NCI-H2171 treated with DMSO at 0.1 percent for 48 hours (cell line): Measurements from ENCODE around the gene TCAF1.
"Not testable (repeated sequence)": the region's sequence is repeated elsewhere in the genome, so short reads cannot be mapped to it uniquely, and the experiment has no call there.

Source experiments
- DNase-seq: peaks from one replicate; lab custom pipeline; 2025; lab: John Stamatoyannopoulos, UW

The TCAF1 gene

DNA sequence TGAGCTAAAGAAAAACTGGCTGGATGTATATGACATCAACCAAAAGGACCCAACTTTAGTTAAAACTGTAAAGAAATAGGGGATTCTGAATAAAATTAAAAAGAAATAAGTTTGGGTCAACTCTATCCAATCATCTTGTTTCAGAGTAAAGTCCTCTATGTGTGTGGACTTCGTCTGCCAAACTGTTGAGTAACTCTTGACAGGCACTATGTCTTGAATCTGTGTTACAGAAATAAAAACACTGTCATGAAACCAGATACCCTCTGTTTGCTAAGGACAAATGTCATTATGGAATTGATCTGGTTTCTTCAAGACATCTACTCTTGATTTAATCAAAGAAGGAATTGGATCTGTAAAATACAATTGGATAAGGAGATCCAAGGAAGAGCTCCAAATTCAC, 46.5 kb downstream of the TCAF1 start:
- not testable (repeated sequence) for DNase-seq

DNA sequence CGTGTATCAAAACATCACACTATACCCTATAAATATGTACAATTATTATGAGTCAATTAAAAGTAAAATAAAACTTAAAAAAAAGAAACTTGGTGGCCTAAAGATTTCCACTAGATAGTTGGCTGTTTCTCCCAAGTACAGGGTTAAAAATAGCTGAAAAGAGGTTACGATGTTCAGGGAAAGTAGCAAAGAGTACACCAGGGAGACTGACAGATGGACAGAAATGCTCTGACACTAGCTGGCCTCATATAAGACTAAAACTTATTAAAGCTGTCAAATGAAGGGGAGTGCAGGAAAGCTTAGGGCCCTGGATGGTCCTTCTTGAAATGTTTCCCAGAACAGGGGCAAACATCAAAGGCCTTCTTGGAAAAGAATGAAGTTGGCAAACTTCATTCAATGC, 51.3 kb downstream of the TCAF1 start:
- DNase-seq: no peak

DNA sequence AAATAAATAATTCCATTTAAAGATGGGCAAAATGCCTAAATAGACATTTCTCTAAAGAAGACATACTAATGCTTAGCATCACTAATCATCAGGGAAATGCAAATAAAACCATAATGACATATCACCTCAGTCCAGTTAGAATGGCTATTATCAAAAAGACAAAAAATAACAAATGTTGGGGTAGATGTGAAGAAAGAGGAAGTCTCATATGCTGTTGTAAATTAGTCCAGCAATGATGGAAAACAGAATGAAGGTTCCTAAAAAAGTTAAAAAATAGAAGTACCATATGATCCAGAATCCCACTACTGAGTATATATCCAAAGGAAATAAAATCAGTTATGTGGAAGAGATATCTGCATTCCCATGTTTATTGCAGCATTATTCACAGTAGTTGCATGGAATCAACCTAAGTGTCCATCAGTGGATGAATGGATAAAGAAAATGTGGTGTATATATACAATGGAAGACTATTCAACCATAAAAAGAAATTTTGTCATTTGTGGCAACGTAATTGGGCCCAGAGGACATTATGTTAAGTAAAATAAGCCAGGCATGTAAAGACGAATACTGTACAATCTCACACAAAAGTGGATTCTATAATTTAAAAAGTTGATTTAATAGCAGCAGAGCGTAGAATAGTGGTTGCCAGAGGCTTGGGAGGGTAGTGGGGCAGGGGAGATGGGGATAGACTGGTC, 52.0 kb downstream of the TCAF1 start:
- DNase-seq: no peak

DNA sequence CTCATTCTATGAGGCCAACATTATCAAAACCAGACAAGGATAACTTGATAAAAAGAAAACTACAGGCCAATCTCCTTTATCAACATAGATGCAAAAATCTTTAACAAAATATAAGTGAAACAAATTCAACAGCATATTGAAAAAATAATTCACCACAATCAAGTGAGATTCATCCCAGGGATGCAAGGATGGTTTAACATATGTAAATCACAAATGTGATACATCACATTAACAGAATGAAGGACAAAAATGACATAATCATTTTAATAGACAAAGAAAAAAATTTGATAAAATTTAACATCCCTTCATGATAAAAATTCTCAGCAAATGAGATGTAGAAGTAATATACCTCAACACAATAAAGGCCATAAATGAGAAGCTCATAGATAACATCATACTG, 53.8 kb downstream of the TCAF1 start:
- no peak for DNase-seq

DNA sequence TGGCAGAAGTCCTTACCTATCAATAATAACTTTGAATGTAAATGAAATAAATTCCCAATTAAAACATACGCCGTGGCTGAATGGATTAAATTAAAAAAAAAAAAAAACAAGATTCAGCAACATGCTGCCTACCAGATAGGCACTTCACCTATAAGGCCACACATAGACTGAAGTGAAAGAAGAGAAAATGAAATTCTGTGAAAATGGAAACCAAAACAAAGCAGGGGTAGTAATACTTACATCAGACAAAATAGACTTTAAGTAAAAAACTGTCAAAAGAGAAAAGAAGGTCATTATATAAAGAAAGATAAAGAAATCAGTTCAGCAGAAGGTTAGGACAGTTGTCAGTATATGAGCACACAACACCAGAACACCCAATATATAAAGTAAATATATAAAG, 55.3 kb downstream of the TCAF1 start:
- DNase-seq: no peak

DNA sequence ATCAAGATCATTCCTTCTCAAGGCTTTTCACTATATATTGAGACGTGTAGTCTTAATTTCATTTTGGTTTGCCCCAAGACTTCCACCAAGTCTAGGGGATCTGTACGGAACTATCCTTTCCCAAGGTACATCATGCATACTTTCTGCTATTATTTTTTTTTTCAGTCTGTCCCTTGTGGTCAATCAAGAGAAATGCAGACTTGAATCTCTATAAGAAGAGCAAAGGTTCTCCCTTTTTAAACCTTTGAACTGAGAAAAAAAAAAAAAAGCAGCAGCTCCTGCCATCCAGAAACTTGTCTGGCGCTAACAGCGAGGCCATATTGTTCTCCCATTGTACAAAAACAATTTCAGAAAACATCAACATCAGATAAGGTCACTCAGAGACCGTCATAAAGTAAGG, 60.3 kb downstream of the TCAF1 start:
- not testable (repeated sequence) for DNase-seq

DNA sequence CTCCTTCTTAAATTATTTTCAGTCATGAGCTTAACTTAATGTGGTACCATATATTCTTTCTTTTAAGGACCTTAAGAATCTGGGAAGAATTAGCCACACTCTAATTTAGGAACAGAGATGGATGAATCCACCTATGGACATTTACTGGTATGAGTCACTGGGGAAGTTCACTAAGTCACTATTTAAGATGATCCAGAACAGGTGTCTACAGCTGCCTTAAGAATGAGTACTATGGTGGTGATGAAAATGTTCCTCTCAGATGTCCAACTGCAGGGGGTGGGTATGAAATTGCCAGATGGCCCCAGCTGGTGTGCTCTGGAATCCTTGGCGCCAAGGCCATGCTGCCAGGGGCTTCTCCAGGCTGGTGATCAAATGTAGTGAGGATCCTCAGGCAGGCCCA, 61.9 kb downstream of the TCAF1 start:
- not testable (repeated sequence) for DNase-seq

DNA sequence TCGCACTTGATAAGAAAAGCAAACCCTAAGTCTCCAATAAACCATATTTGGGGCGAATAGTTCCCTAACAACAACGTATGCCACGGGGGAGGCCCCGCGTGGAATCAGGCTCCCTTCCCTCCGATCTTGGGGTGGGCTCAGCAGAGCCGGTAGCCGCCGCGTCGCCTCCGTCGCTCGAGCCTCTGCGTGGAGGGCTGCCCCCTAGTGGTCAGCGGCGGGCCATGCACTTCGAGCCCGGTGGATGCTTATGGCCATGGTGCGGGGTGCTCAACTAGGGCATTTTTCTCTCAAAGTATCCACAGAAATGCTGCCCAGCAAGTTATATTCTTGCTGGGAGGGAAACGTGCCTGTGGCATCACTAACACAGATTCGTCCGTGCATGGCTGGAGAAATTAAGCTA, 64.8 kb downstream of the TCAF1 start:
- DNase-seq: not testable (repeated sequence)

DNA sequence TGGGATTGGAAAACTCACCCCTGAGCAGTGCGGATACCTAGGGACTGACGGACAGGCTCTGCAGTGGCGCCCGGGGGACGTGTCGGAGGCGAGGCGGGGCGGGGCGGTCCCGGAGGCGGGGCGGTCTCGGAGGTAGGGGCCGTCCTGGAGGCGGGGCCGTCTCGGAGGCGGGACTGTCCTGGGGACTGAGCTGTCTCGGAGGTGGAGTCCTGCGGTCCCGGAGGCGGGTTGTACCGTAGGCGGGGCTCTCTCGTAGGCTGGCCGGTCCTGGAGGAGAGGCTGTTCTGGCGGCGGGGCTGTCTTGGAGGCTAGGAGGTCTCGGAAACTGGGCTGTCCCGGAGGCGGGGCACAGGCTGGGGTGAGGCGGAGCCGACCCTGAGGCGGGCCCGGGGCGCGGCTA, 65.4 kb downstream of the TCAF1 start:
- DNase-seq: peak; percentile 58

DNA sequence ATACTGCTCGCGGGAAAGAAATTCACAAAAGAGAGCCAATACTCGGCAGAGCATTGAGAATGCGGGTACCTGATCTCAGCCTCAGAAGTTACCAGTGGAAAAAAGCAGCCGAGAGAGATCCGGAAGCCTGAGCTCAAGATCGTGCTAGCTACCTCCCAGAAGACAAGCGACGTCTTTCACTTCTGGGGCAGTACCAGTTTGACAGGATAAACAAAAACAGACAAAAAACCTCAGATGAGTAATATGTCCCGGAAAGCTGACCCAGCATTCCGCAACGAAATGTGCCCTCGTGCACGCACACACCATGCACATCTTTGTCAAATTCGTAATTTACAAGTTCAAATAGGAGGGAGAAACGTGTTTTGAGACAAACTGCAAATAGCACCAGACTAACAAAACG, 65.9 kb downstream of the TCAF1 start:
- DNase-seq: not testable (repeated sequence)

DNA sequence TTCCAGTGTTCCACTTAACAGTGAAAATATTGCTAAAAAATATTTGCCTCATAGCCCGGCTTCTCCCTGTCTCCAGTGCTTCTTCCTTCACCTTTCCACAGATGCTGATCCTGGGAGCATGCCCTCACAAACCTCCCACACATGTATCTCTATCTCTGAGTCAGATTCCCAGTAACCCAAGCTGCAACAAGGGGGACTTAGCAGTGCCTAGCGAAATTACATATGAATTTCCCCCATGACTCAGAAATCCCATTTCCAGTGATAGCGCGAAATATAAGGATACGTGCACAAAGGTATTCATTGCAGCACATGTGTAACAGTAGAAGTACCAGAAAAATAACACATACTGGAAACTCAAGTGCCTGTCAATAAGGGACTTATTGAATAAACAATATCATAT, 75.4 kb downstream of the TCAF1 start:
- not testable (repeated sequence) for DNase-seq

DNA sequence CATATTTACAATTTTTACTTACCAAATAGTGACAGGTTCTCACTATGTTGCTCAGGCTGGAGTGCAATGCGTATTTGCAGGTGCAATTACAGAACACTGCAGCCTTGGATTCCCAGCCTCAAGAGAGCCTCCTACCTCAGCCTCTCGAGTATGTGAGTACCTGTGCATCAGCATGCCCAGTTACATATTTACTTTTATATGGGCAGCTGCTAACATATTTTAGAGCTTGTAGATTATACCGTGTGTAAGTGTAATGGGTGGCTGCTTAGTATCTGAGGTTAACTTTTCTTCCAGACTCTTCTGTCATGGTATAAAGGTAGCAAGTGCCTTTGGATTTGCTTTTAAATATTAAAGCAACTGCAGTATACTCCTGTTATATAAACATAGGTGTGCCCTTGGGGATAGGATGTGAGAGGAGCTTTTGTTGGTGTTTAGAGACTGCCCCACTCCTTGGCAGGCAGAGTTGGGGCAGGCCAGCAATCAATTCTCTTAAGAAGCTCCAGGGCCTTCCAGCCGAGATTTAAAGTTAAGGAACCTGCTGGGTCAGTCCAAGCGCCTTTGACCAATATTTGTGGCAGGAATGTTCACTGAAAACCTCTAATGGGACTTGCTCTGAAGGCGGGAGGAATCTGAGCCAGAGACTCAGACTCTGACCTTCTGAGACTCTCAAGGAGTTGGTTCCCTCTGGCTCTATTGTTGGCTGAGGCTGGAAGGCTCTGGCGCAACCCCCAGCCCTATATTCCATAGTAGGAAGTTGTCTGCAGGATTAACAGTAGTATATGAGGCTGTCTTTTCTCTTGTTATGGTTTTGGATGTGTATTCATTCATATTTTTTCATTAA, 77.5 kb downstream of the TCAF1 start:
- not testable (repeated sequence) for DNase-seq

DNA sequence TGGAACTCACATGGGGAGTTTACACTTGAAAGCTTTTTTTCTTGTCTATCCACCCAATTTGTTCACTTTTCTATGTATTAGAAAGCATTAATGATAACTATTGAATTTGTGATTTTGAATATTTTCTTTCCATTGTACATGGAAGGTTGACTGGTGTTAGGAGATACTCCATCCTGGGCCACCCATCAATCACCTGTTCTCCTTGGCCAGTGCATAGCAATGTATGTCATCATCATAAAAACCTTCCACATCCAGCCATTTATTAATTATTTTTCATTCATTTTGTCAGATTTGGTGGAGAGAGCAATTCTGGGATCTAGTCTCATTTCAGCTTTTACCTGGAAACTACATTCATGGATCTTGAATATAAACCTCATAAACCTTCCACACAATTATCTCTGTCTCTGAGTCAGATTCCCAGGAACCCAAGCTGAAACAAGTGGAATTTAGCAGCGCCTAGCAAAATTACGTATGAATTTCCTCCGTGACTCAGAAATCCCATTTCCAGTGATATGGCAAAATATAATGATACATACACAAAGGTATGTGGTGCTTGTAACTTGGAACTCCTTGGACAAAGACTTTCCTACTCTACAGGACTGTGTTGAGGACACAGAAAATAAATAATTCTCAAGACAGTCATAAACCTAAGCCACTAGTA, 78.2 kb downstream of the TCAF1 start:
- DNase-seq: not testable (repeated sequence)

DNA sequence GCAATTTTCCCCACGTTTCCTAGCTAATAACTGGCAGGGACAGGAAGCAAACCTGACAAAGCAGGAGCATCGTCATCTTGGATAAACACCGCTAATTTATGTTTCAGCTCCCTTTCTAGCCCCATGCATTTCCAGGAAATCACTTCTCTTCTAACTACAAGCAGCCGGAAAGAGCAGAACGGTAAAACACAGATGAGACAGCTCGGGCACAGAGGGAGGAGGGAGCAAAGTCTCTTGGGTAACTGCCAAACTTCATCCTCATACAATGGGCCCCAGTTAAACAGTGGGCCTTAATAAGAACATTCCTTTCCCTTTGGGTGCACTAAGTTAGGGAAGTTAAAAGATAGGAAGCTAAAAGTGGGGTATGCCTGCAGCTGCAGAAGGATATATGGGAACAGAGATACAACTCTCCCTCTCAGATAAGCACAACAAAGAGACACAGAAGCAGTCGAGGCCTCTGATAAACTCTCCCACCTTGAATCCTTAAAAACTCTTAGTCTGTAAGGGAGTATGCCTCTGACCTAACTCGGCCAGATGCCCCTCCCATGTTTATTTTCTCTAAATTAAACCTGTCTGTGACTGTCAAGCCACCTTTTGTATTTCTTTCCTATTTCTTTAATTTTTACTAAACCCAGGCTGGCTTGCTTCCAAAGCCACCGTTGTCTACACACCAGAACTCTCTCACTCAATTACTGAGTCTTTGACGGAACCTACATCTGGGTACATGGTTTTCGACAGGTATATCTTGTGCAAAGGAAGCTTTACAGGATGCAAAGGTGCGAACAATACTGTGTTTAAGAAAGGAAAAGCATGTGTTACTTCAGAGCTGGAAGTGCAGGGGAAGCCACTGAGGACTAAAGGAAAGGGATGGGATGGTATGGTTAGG, 80.3 kb downstream of the TCAF1 start:
- not testable (repeated sequence) for DNase-seq

DNA sequence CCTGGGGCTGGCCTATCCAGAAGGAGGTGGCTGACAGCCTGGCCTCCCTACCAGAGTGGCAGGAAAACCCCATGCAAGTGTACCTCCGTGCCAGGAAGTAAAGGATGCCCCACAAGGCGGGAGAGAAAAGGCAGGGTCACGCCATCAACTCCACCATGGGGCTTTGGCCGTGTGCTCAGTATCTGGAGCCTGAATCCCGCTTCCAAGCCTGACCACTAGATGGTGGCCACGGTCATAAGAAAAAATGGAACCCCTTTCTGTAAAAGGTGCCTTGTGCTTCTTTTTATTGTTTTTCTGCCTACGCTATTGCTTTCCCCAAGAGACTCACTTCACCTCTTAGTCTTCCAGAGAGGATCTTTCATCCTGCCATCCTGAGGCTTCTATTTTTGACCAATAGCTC, 84.1 kb downstream of the TCAF1 start:
- not testable (repeated sequence) for DNase-seq

DNA sequence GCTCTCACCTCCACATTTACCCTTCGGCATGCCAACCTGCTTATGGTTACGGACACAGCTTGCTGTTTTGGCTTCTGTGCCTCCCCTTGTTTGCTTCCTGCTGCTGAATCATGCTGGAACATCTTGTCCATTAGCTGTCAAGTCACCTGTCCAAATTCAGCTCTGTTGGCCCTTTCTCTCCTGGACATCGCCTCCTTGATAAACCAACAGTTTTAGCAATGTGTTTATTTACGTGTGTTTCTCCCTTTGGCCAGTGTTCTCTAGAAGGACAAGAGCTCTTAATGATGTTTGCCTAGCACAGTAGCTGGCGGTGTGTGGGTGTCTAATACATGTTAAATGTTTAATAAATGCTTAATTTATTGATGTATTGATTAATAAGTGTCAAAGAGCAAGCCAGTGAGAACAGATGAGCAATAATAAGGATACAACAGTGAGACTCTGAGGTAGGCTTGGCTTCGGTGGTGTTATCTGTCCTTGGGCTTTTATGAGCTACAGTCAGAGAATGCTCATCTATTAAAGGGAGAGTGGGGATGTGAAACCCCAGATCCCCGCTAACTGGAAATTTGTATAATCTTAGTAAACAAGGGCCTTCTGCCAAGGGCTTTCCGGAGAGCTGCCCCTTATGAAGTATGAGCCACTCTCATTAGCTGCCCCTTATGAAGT, 85.4 kb downstream of the TCAF1 start:
- not testable (repeated sequence) for DNase-seq

DNA sequence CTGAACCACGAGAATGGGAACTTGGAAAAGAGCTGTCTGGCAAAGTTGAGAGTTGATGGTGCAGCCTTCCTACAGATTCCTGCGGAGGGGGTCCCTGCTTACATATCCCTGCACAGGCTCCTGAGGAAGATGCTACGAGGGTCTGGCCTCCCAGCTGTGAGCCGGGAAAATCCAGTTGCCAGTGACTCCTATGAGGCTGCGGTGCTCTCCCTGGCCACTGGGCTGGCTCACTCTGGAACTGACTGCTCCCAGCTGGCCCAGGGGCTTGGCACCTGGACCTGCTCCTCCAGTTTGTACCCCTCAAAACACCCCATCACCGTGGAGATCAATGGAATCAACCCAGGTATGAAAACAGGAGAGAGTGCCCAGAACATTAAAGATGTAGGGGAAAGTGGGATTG, 91.3 kb downstream of the TCAF1 start:
- not testable (repeated sequence) for DNase-seq

DNA sequence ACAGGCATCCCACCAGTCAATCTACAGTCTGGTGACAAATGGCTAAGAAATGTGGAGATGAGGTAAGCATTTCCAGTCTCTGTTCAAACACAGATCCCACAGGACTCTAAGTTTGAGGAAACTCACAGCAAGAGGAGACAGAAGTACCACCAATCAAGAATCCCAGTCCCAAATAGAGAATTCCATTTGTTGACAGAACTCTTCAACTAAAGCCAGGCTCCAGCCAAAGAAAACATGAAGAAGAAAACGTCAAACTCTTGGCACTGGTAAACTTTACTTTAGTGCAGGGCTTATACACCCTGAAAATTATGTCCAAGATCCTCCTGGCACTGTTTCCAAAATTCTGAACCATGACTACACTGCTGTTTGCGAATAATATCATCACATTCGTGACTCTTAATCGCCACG, 95.3 kb downstream of the TCAF1 start:
- not testable (repeated sequence) for DNase-seq
